ENCODE measurements around the gene ROR2.

GRCh38 chr9:91820126-91820750 lies 129.8 kb downstream of the ROR2 start:
- TF ChIP-seq, protein P1, sequence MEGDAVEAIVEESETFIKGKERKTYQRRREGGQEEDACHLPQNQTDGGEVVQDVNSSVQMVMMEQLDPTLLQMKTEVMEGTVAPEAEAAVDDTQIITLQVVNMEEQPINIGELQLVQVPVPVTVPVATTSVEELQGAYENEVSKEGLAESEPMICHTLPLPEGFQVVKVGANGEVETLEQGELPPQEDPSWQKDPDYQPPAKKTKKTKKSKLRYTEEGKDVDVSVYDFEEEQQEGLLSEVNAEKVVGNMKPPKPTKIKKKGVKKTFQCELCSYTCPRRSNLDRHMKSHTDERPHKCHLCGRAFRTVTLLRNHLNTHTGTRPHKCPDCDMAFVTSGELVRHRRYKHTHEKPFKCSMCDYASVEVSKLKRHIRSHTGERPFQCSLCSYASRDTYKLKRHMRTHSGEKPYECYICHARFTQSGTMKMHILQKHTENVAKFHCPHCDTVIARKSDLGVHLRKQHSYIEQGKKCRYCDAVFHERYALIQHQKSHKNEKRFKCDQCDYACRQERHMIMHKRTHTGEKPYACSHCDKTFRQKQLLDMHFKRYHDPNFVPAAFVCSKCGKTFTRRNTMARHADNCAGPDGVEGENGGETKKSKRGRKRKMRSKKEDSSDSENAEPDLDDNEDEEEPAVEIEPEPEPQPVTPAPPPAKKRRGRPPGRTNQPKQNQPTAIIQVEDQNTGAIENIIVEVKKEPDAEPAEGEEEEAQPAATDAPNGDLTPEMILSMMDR (conservative IDR thresholded peaks at IDR 0.05; ENCODE audit: low read length): no peak
- TF ChIP-seq EZH2phosphoT487 (IDR thresholded peaks at IDR 0.05; ENCODE audit: borderline replicate concordance): no peak
